ENCODE results near the gene FARP2. TPM values are rescaled to one million over a fixed set of nuclear protein-coding genes. Genes with fewer than 3 reads are reported as not detected.
A peak's percentile ranks its signal among the peaks of the same experiment; 100 is the strongest.
"Not testable (repeated sequence)": the region's sequence is repeated elsewhere in the genome, so short reads cannot be mapped to it uniquely, and the experiment has no call there.

Gene FARP2
- polyA plus RNA-seq, 1 of the 3 experiments (the other 2 are of a cell fraction) = 11.5 TPM

DNA sequence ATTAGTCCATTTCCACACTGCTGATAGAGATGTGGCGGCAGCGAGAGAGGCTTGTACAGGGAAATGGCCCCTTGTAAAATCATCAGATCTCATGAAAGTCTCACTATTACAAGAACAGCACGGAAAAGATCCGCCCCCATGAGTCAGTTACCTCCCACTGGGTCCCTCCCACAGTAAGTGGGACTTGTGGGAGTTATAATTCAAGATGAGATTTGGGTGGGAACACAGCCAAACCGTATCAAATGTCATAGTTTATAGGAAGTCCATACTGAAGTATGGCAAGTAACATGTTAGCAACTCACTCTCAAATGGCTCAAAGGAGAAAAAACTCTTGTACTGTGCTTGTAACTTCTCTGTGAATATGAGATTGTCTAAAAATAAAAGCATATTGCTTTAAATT is 56.1 kb downstream of the FARP2 start:
- H3K9me3 ChIP-seq = no peaks in the 10 kb centered on the region
- no peak overlapping the region for H3K9ac ChIP-seq
- H3K4me2 ChIP-seq = no peak overlapping the region
- H3K4me3 ChIP-seq (ENCODE audit: low read depth in 2 of 2, low read length in 1 of 2) = no peak overlapping the region
- CTCF ChIA-PET = no interaction called here
- TF ChIP-seq PBX3 (IDR thresholded peaks at IDR 0.05) (peak; percentile 56), NFIC (IDR thresholded peaks at IDR 0.05; ENCODE audit: borderline replicate concordance) (peak; percentile 64), FOSL2 (IDR thresholded peaks at IDR 0.05; ENCODE audit: borderline replicate concordance, low read depth) (peak; percentile 29; the same call in 1 of the 2 replicates), EP300 (IDR thresholded peaks at IDR 0.05; ENCODE audit: borderline replicate concordance in 1 of 2, low read depth in 1 of 2, low read length in 1 of 2) (no peak), ELF1 (IDR thresholded peaks at IDR 0.05) (peak; percentile 15; the same call in 1 of the 2 replicates), SMC3 (IDR thresholded peaks at IDR 0.05; ENCODE audit: low read depth, low read length) (no peak)
- TF ChIP-seq, protein P1, sequence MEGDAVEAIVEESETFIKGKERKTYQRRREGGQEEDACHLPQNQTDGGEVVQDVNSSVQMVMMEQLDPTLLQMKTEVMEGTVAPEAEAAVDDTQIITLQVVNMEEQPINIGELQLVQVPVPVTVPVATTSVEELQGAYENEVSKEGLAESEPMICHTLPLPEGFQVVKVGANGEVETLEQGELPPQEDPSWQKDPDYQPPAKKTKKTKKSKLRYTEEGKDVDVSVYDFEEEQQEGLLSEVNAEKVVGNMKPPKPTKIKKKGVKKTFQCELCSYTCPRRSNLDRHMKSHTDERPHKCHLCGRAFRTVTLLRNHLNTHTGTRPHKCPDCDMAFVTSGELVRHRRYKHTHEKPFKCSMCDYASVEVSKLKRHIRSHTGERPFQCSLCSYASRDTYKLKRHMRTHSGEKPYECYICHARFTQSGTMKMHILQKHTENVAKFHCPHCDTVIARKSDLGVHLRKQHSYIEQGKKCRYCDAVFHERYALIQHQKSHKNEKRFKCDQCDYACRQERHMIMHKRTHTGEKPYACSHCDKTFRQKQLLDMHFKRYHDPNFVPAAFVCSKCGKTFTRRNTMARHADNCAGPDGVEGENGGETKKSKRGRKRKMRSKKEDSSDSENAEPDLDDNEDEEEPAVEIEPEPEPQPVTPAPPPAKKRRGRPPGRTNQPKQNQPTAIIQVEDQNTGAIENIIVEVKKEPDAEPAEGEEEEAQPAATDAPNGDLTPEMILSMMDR (IDR thresholded peaks at IDR 0.05) = no peak
- H2AFZ ChIP-seq (ENCODE audit: low read depth) = no peak overlapping the region
- no peaks in the 10 kb centered on the region for H3K9me2 ChIP-seq
- DNase-seq = no peak
- H4K20me1 ChIP-seq (ENCODE audit: insufficient read depth) = no peaks in the 10 kb centered on the region
- H3K4me1 ChIP-seq (ENCODE audit: control insufficient read depth in 1 of 2, insufficient read depth in 2 of 2, low read depth in 1 of 2, low read length in 1 of 2) = peaks cover 0 to 13% of the 10 kb centered on the region in 2 experiments; a peak in 1 of 4 replicates
- H3K27ac ChIP-seq (ENCODE audit: low read depth in 2 of 2, low read length in 1 of 2) = peak overlapping the region in 1 of 2 experiments; percentile 23; a peak in 2 of 4 replicates
- H3F3A ChIP-seq (replicated peaks; ENCODE audit: insufficient read depth) = peaks cover 19% of the 10 kb centered on the region
- H3K36me3 ChIP-seq (replicated peaks in 1 of 2; ENCODE audit: control insufficient read depth in 1 of 2, insufficient read depth in 2 of 2, low read length in 1 of 2) = peaks cover 33 to 41% of the 10 kb centered on the region in 2 experiments
- 62% methylated on average over 5 of the region's 5 CpGs for WGBS (ENCODE audit: low lambda C conversion rate)
- no peaks in the 10 kb centered on the region for H3K27me3 ChIP-seq (ENCODE audit: insufficient read depth)
- POLR2A ChIA-PET = interaction anchor here (0.6 kb wide), 1 partner anchor 97 kb away, joined by 3 read pairs; no protein-coding TSS in a partner anchor
- no peaks in the 10 kb centered on the region for H3K79me2 ChIP-seq (ENCODE audit: insufficient read depth)

GRCh38 chr2:241413501-241413900 is 57.4 kb downstream of the FARP2 start:
- H4K20me1 ChIP-seq (ENCODE audit: insufficient read depth); H3K9me3 ChIP-seq; H3K4me3 ChIP-seq (ENCODE audit: low read depth in 2 of 2, low read length in 1 of 2); DNase-seq; H3K9me2 ChIP-seq; H3K79me2 ChIP-seq (ENCODE audit: insufficient read depth); H2AFZ ChIP-seq (ENCODE audit: low read depth); H3K9ac ChIP-seq; H3K27ac ChIP-seq (ENCODE audit: low read depth in 2 of 2, low read length in 1 of 2); H3K4me2 ChIP-seq; H3K27me3 ChIP-seq (ENCODE audit: insufficient read depth); POLR2A ChIA-PET: not testable (repeated sequence)
- 92% methylated on average over 4 of the region's 5 CpGs for WGBS (ENCODE audit: low lambda C conversion rate)
- peaks cover 36 to 37% of the 10 kb centered on the region in 2 experiments for H3K36me3 ChIP-seq (replicated peaks in 1 of 2; ENCODE audit: control insufficient read depth in 1 of 2, insufficient read depth in 2 of 2, low read length in 1 of 2)
- peaks cover 0 to 13% of the 10 kb centered on the region in 2 experiments; a peak in 1 of 4 replicates for H3K4me1 ChIP-seq (ENCODE audit: control insufficient read depth in 1 of 2, insufficient read depth in 2 of 2, low read depth in 1 of 2, low read length in 1 of 2)
- CTCF ChIA-PET = interaction anchor here (1.0 kb wide), 1 partner anchor 21 kb away, joined by 4 read pairs; no protein-coding TSS in a partner anchor
- peaks cover 13% of the 10 kb centered on the region for H3F3A ChIP-seq (replicated peaks; ENCODE audit: insufficient read depth)
